ENCODE results near the gene RBM15B. TPM values are rescaled to one million over a fixed set of nuclear protein-coding genes. Genes with fewer than 3 reads are reported as not detected.

The RBM15B gene
- total RNA-seq, 1 donor from 2014 or later: 78.8 TPM

DNA sequence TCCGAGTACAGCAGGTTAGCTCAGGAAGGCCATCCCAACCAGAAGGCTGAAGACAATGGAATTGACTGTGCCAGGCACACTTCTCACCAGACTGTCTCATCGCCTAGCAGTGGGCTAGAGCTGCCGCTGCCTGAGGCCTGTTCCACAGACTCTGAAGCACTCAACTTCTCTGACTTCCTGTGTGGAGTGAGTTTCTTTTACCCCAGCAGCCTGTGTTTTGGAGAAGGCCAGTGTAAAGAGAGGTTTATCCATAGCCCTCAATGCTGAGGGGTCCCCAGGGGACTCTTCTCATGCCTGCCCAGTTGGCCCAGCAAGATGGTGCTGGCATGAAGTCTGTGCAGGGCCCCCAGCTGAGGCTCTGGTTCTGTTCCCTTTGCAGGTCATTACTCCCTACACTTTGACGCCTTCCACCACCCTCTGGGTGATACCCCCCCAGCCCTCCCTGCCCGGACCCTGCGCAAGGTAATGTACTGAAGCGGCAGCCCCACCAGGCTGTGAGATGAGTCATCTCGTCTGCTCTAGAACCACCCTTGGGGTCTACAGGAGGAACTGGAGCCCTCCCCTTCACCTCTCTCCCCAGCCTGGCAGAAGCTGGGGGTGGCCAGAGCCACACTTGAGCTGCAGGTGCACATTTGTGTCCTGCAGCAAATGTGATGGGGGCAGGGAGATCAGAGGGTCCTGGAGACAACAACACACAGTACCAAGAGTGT, 11.2 kb upstream of the RBM15B start:
- Mint-ChIP-seq H3K4me3 (peak overlapping the region; percentile 49), H3K36me3 (ENCODE audit: low read depth) (peaks cover 2% of the 10 kb centered on the region), H3K4me1 (peaks cover 18% of the 10 kb centered on the region), H3K27ac (ENCODE audit: unreplicated experiment) (peak overlapping the region; percentile 81), H3K9me3 (no peaks in the 10 kb centered on the region), H3K27me3 (ENCODE audit: low read depth) (no peaks in the 10 kb centered on the region)
- no peak for DNase-seq (ENCODE audit: low read depth, low spot score)
- no peak for TF ChIP-seq CTCF (conservative IDR thresholded peaks at IDR 0.05)

GRCh38 chr3:51380601-51381332, 10.3 kb upstream of the RBM15B start:
- Mint-ChIP-seq H3K4me3 (peak overlapping the region; percentile 49), H3K27me3 (ENCODE audit: low read depth) (no peaks in the 10 kb centered on the region), H3K27ac (ENCODE audit: unreplicated experiment) (peak overlapping the region; percentile 89), H3K4me1 (peaks cover 22% of the 10 kb centered on the region), H3K9me3 (no peaks in the 10 kb centered on the region), H3K36me3 (ENCODE audit: low read depth) (peaks cover 3% of the 10 kb centered on the region)
- DNase-seq (ENCODE audit: low read depth, low spot score): no peak
- TF ChIP-seq CTCF (conservative IDR thresholded peaks at IDR 0.05): no peak

DNA sequence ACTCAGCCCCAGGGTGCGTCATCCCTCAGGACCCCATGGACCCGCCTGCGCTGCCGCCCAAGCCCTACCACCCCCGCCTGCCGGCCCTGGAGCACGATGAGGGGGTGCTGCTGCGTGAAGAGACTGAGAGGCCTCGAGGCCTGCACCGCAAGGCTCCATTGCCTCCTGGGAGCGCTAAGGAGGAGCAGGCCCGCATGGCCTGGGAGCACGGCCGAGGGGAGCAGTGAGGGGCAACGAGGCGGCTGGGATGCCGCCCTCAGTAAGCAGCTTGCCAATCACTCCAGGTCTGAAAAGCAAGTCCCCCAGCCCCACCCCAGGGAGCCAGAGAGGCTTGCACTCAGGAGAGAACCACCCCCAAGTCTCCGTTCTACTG, 9.8 kb upstream of the RBM15B start:
- Mint-ChIP-seq H3K4me1 (peaks cover 28% of the 10 kb centered on the region), H3K27me3 (ENCODE audit: low read depth) (no peaks in the 10 kb centered on the region), H3K9me3 (no peaks in the 10 kb centered on the region), H3K36me3 (ENCODE audit: low read depth) (peaks cover 4% of the 10 kb centered on the region), H3K27ac (ENCODE audit: unreplicated experiment) (no peak overlapping the region), H3K4me3 (peak overlapping the region; percentile 49)
- TF ChIP-seq CTCF (conservative IDR thresholded peaks at IDR 0.05): no peak
- no peak for DNase-seq (ENCODE audit: low read depth, low spot score)

- Mint-ChIP-seq H3K36me3 (ENCODE audit: low read depth) (peaks cover 7% of the 10 kb centered on the region), H3K27me3 (ENCODE audit: low read depth) (no peaks in the 10 kb centered on the region), H3K9me3 (no peaks in the 10 kb centered on the region), H3K4me1 (peaks cover 34% of the 10 kb centered on the region), H3K27ac (ENCODE audit: unreplicated experiment) (no peak overlapping the region), H3K4me3 (peak overlapping the region; percentile 100)
- no peak for DNase-seq (ENCODE audit: low read depth, low spot score)
- no peak for TF ChIP-seq CTCF (conservative IDR thresholded peaks at IDR 0.05)
Measured at GRCh38 chr3:51382076-51382745, 8.9 kb upstream of the RBM15B start.

DNA sequence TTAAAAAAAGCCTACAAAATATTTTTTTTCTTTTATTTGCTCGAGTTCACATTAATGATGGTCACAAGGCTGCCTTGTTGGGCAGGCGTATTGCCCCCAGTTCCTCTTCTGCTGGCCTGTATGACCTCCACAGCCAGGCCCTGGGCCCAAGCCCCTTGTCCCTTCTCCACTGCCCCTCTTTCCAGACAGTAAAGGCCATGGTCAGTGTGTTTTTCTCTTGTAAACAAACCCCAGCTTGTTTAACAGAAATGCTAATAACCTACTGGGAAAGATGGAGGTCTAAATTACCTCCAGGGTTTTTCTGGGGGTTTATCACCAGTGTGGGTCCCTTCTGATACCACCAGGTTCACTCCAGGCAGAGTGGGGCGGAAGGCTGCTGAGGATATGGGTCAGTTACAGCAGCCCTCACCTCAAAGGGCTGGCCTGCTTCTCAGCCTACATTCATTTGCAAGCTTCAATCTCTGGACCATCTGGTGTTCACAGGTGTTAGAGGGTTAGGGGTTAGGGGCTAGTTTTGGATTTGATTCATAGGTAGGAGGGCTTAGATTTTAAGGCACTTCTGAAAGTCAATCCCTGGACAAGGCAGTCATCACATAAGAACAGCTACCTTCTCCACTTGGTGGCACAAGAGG, 8.0 kb upstream of the RBM15B start:
- no peaks in the 10 kb centered on the region for H3K9me3 Mint-ChIP-seq
- no peaks in the 10 kb centered on the region for H3K27me3 Mint-ChIP-seq (ENCODE audit: low read depth)
- peak overlapping the region; percentile 84 for H3K27ac Mint-ChIP-seq (ENCODE audit: unreplicated experiment)
- peak overlapping the region; percentile 100 for H3K4me3 Mint-ChIP-seq
- H3K4me1 Mint-ChIP-seq: peaks cover 41% of the 10 kb centered on the region
- H3K36me3 Mint-ChIP-seq (ENCODE audit: low read depth): peaks cover 13% of the 10 kb centered on the region
- no peak for TF ChIP-seq CTCF (conservative IDR thresholded peaks at IDR 0.05)
- no peak for DNase-seq (ENCODE audit: low read depth, low spot score)
